PC-3 (cell line): Measurements from ENCODE around the gene MYOZ1.

Source experiments
- EZH2 ChIP-seq: fragments of 300-600 bp; sonication (generic); IDR thresholded peaks from one replicate; pipeline ENCODE4 v1.6.1; 2017; ENCODE audit warnings: antibody characterized with exemption, mild to moderate bottlenecking, low read length; ENCODE audit not compliant: unreplicated experiment
- EZH2phosphoT487 ChIP-seq: fragments of 300-600 bp; sonication (generic); IDR thresholded peaks from 2 replicates; pipeline ENCODE4 v1.6.1; 2018; ENCODE audit warnings: mild to moderate bottlenecking, antibody characterized with exemption, low read length, borderline replicate concordance
- TF ChIP-seq, protein P1 (sequence below): fragments of 300-600 bp; sonication (generic); conservative IDR thresholded peaks from 2 replicates; pipeline ENCODE4 v1.5.1; 2017; ENCODE audit warnings: antibody characterized with exemption, low read depth, mild to moderate bottlenecking, low read length

DNA sequence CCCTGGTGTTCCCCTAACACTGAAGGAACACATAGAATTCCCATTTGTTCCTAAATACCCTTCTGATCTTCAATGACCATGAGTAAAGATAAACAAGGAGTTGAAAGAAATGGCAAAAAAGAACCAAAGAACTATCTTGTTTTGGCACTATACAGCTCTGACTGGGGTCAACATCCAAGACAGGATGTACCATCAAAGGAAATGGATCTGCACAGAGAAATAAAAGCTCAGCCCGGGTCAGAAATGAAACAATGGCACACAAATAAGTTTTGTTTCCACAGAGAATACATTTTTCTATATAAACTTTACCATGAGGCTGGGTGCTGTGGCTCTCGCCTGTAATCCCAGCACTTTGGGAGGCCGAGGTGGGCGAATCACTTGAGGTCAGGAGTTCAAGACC is 32.2 kb downstream of the MYOZ1 start:
- TF ChIP-seq, protein P1, sequence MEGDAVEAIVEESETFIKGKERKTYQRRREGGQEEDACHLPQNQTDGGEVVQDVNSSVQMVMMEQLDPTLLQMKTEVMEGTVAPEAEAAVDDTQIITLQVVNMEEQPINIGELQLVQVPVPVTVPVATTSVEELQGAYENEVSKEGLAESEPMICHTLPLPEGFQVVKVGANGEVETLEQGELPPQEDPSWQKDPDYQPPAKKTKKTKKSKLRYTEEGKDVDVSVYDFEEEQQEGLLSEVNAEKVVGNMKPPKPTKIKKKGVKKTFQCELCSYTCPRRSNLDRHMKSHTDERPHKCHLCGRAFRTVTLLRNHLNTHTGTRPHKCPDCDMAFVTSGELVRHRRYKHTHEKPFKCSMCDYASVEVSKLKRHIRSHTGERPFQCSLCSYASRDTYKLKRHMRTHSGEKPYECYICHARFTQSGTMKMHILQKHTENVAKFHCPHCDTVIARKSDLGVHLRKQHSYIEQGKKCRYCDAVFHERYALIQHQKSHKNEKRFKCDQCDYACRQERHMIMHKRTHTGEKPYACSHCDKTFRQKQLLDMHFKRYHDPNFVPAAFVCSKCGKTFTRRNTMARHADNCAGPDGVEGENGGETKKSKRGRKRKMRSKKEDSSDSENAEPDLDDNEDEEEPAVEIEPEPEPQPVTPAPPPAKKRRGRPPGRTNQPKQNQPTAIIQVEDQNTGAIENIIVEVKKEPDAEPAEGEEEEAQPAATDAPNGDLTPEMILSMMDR, result no peak
- TF ChIP-seq EZH2 (no peak), EZH2phosphoT487 (no peak)
